Epidermal melanocyte (primary cell): Measurements from ENCODE around the gene ITGB5.

Source experiments
- DNase-seq: peaks from one replicate; pipeline ENCODE4 v3.0.0; 2011; ENCODE audit warnings: low spot score; ENCODE audit not compliant: insufficient read length

Gene ITGB5

DNA sequence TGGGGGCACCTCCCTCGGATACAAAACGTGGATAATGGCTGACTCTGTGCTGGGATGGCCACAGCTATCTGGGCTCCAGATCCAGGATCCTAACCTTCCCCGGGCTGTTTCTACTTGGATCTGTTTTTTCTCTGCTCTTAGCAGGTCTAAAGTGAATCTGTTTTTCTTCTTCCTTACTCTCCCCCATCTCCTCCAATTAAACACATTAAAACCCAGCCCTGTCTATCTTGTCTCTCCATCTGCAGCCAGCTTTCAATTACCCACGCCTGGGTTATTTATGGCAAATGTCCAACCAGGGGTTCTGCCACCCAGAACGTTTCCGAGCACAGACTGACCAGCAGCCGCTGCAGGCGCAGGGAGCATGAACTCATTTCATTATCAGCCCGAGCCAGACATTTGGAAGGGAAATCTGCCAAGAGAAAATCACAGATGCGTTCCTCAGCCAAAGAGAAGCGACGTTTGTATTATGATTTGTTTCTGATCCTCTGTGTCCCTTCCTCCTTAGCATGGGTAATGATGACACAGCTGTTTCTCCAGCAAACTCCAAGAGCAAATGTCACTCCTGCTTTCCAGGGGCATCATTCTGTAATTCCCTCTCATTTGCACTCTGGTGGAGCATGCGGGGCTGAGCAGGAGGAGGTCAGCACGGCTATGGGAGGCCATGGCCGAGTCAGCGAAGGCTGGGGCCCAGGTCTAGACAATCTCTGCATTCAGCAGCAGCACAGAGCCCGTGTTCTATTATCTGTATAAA lies 114.9 kb downstream of the ITGB5 start:
- DNase-seq, result no peak

DNA sequence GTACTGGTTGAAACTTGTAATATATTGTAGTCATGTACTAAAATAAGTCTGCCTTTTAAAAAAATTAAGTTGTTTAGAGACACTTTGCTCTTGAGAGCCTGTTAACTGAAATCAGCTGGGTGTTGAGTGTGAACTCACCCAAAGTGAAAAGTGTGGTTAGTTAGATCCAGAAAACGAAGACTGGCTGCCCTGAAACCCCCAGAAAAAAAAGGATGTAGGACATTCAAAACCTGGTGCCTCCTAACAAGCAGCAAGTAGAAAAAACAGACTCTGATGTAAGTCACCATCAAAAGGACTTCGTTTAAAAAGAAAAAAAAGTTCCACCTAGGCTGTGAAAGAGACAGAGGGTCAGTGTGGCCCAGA lies 116.1 kb downstream of the ITGB5 start:
- no peak for DNase-seq

DNA sequence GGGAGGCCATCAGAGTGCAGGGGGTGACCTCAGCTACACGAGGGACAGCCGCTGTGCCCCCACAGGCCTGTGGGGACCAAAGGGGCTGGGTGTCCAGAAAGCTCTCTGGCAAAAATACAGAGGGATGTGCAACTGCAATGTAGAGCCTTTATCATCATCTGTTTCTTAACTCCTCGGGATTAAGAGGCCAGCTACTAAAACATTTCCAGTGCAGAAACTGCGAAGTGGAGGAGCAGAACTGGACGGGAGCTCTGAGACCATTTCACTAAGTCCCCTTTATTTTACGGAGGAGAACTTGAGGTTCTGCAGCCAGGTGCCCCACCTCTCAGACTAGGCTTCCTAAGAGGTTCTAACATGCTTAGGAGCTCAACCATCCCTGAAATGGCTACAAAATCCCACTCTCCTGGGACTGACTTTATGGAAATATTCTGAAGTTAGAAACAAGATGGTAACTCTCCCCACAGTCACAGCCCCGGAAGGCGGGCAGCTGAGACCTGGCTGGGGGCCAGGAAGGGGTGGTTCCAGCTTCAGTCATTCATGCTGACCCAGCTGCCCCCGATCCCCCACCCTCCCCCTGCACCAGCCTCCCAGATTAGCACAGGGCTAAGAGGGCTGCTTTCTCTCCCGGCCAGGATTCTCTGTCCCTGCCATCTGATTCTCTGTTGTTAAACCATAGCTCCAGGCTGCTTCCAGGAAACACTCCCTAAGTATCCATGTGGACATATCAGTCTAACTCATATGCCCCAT lies 116.7 kb downstream of the ITGB5 start:
- peak; percentile 49 for DNase-seq

- DNase-seq, result no peak
These were observed 117.7 kb downstream of the ITGB5 start for GRCh38 chr3:124769462-124769861.

DNA sequence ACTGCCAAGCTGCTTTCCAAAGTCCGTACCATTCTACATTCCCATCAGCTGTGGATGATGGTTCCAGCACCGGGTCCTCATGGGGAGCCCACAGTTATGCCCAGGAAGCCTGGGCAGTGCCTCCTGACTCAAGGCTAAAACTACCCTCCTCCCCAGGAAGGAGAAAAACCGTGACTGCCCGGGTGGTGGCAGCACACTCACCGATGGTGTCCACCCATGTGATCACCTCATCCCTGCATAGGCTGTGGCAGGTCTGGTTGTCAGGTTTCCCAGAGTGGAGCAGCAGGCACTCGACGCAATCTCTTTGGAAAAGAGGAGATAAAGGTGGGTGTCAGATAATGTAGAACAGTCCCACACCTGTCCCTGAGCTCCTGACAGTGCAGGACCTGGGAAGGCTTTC lies 118.4 kb downstream of the ITGB5 start:
- DNase-seq, result no peak

DNA sequence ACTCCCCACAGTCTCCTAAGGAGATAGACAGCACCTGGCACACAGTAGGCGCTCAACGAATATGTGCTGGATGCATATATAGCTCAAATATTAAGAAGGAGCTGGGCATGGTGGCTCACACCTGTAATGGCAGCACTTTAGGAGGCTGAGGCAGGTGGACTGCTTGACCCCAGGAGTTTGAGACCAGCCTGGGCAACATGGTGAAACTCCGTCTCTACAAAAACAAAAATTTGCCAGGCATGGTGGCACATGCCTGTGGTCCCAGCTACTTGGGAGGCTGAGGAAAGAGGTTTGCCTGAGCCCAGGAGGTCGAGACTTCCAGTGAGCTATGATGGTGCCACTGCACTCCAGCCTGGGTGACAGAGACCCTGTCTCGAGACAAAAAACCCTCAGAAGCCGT lies 119.5 kb downstream of the ITGB5 start:
- DNase-seq, result no peak

- no peak for DNase-seq
These were observed 119.9 kb downstream of the ITGB5 start for GRCh38 chr3:124767264-124767663.

DNA sequence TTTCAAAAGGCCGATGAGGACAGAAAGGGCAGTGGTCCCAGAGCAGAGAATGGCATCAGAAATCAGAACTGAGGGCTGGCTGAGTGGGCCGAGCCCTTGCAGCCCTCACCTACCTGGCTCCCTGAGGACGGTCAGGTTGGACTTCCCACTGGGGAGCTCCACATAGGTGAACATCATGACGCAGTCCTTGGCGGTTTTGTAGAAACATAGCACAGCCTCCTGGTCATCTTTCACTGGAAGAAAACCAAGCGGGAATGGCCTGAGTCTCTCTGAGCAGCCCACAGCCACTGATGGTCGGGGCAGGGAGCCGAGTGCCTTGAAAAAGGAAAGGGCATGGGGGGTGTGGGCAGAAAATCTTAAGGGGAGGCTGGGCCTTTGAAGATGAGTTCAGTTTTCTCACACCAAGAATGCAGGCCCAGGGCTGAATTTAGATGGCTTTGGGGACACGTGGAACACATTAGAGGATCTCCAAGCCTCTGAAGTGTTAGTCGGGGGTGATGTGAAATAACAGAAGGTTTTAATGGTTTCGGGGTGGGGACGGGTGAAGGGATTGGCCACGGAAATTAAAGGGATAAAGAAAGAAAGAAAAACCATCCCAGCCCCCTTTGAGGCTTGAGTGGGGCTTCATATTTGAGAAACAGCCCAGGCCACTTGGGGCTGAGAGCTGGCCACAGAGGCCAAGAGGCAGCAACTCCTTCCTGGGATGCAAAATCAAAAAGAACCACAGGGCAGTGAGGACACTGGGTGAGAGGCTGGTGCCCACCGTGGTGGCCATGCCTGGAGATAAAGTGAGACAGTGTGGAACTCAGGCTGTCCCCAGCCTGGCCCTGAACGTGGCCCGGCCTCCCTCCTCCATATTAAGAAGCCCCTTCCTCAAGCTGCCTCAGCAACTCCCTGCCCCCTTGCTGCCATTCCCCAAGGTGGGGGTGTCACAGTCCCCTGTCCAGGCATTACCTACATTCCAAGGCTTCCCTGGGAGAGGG lies 120.8 kb downstream of the ITGB5 start:
- DNase-seq, result no peak

DNA sequence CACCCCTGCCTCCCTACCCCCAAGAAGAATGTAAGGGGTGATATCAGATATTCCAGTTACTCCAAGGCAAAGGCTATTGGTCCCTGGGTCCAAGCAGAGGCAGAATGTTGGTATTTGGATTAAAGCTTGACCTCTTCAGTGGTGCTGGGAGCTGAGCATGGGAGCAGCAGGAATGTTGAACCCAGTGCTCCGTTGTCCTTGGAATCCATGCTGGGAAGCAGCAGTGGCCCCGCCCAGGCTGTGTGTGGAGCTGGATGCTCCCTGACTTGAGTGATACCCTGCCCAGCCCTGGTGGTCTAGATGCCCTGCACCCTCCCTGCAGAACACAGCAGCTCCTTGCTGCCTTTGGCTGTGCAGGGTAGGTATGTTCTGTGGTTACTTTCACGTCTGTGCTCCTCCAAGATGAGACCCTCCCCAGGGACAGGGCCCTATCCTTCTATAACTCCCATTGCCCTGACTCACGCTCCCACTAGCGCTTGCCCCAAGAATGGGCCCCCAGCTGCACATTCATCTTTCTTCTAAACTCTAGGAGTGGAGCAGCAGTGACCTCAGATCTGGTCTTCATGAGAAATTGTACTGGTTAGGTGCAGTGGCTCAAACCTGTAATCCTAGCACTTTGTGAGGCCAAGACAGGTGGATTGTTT lies 121.8 kb downstream of the ITGB5 start:
- DNase-seq, result no peak

DNA sequence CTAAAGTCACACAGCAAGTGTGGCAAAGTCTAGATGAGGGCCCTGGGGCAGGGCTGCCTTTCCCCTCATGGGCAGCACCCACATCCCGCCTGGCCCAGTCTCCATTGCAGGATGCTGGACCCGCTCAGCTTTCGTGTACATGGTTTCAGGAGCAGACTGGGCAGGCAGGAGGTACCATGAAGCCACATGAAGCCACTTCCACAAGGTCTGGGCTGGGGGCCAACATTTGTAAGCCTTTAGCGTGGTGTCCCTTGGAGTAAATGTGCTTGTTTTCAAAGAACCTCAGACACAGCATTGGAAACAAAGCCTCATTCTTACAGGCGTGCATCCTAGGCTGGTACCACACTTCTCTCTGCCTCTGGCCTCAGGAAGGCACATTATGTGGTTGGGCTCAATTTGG lies 122.4 kb downstream of the ITGB5 start:
- no peak for DNase-seq

GRCh38 chr3:124763644-124764358 lies 123.4 kb downstream of the ITGB5 start:
- no peak for DNase-seq

DNA sequence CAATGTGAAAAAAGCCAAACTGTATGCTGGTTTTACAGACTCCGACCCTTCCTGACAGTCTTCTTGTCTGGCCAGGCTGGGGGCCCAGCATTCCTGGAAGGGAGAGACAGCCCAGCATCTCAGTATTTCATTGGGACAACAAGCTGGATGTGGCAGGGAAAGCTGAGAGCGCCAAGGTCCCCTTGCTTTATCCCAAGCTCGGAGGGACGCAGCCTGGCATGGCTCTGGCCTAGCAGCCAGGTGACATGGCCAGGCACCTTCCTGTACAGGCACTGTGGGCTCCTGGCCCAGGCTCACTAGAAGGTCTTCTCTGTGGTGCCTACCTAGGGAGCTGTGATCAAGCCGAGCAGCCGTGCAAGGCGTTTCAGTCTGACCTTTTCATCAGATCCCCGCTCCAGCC lies 124.0 kb downstream of the ITGB5 start:
- DNase-seq, result no peak

DNA sequence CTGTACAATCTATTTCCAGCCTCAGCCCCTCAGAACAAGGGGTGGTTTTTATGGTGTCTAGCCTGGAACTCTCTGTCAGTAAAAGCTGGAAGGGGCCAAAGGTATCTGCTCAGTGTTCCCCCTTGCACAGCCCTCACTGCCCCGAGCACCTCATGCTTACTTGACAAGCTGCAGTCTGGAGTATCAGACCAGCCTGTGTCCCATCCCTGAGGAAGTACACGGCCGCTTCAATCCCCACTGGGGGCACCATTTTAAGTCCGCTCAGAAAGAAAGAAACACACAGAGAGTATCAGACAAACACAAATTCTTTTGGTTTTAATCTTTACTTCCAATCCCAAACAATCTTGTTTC lies 124.5 kb downstream of the ITGB5 start:
- no peak for DNase-seq

DNA sequence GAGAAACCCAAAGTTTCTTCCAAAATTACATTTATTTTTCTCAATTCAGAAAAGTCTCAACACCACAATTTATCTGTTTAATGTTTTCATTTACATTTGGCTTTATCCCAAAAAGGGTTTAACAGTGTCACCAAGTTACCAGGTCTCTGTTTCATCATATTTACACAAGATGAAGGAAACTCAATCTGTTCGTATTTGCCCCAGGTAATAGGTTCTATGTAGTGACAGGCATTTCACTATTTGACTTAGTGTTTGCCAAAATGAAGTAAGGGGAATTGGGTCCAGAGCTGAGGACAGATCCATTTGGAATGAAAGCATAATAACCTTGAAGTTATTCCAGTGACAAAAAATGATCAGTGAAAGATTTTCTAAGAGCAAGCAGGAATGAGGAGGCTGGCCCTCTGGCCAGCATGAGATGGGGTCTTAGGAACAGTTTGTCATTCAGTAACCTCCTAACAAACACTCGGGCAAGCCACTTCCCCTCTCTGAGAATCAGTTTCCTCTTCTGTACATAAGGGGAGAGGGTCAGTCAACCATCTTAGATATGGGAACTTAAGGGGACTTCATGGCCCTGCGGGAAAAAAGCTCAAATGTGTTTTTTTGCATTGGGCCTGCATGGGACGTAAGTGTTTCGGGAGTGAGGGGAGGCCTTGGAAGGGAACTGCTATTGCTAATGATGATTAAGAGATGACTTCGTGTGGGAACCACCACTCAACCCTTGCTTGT lies 125.1 kb downstream of the ITGB5 start:
- no peak for DNase-seq

DNA sequence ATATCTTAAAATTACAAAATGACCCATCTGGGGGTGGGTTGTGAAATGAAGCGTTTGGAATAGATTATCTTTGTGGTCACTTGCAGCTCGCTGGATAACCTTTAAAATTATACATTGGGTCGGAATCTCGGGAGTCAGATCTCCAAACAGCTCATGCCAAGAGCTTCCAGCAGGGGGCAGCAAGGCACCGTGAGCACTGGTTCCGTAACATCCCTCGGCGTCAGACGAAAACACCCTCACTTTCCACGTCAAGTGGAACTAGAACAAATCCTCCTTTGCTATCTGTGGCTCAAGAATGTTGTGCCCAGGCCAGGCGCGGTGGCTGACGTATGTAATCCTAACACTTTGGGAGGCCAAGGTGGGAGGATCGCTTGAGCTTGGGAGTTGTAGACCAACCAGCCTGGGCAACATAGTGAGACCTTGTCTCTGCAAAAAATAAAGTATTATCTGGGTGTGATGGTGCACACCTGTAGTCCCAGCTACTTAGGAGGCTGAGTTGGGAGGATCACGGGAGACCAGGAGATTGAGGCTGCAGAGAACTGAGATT lies 125.8 kb downstream of the ITGB5 start:
- DNase-seq, result peak; percentile 79

DNA sequence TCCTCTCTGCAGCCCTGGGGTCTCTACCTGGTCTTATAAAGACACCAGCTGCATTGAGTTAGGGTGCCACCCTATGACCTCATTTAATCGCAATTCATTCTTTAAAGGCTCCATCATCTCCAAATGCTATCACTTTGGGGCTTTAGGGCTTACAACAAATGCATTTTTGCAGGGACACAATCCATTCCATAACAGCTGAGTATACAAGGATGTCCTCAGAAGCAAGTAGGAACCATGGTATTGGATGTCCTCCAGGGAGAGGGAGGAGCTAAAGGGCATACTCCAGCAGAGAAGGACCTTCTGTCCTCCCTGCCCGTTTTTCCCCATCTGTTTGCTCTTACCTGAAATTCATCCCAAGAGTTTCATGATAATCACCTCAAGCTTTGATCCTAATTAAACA lies 126.6 kb downstream of the ITGB5 start:
- no peak for DNase-seq

GRCh38 chr3:124759666-124760401 lies 127.3 kb downstream of the ITGB5 start:
- no peak for DNase-seq

DNA sequence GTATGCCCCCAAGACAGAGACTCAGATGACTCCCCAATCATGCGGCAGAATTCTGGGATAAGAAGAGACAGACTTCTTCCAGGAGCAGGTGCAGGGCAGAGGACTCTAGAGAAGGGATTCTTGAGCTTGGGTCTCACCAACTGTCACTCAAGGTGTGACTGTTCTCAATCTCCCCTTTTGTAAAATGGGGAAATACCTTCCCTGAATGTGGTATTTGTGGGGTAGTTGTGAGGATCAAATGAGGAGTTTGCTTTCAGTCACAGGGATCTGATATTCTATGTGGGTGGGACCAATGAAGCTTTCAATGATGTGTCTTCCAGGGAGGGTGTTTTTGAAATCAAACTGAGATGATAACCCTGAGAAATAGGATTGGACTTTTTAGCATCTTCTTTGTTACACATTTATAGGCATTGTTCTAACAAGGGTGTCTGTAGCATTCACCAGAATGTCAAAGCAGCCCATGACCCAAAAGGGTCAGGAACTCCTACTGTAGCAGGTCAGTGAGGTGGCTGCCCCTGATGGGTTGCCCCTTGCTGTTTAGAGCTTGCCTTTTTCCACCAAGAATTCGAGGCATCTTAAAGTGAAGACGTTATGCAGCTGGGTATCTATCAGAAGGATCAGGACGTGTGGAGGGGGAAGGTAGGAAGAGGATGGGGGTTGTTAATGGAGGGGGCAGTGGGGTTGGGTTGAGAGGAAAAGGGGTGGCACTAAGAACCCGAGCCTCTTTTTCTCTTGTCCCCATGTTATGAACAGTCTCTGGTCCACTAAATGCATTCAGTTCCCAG lies 128.1 kb downstream of the ITGB5 start:
- DNase-seq, result no peak
